SK-N-SH (cell line): ENCODE measurements around the gene ANKS4B. TPM values are rescaled to one million over a fixed set of nuclear protein-coding genes. Genes with fewer than 3 reads are reported as not detected.

Experiments used
- CTCF ChIA-PET: fragments of 300-600, 350-600 bp; formaldehyde crosslinking; extraction: SDS; loops from one replicate; lab custom pipeline; 2021; lab: Yijun Ruan, JAX
- POLR2A ChIA-PET: fragments of 350-600 bp; sonication (Branson Sonifier 250); formaldehyde crosslinking; extraction: SDS; loops from one replicate; lab custom pipeline; 2020; ENCODE audit warnings: antibody characterized with exemption, inconsistent platforms; lab: Yijun Ruan, JAX
- DNase-seq: peaks from one replicate; pipeline ENCODE4 v3.0.0; 2012
- H2AFZ ChIP-seq: fragments of 200-600 bp; sonication (generic); 2 replicates; pipeline ENCODE4 v1.8.1; 2016; ENCODE audit warnings: antibody characterized with exemption, mild to moderate bottlenecking, low read depth
- H3F3A ChIP-seq: fragments of 200-600 bp; sonication (generic); replicated peaks from 2 replicates; pipeline ENCODE3; 2016; ENCODE audit warnings: antibody characterized with exemption, mild to moderate bottlenecking; ENCODE audit not compliant: insufficient read depth
- H3K27ac ChIP-seq, 2 experiments: fragments of 200-500 bp in 1 of 2; fragments of 200-600 bp in 1 of 2; sonication (Bioruptor generic) in 1 of 2; sonication (generic), shearing (Covaris generic) in 1 of 2; 2 replicates each; pipeline versions ENCODE4 v1.5.1 to v1.6.1; 2014 to 2016; ENCODE audit warnings: low read depth in 2 of 2, inconsistent platforms in 1 of 2, low read length in 1 of 2, mild to moderate bottlenecking in 1 of 2, mixed read lengths in 1 of 2
- H3K27me3 ChIP-seq: fragments of 200-600 bp; sonication (generic), shearing (Covaris generic); 2 replicates; pipeline ENCODE4 v1.6.1; 2016; ENCODE audit warnings: mixed run types; ENCODE audit not compliant: insufficient read depth
- H3K36me3 ChIP-seq, 2 experiments: fragments of 200-500 bp in 1 of 2; fragments of 200-600 bp in 1 of 2; sonication (Bioruptor generic) in 1 of 2; sonication (generic) in 1 of 2; replicated peaks in 1 of 2; 2 replicates each; pipeline versions ENCODE3 to v1.5.1; 2014 to 2016; ENCODE audit warnings: low read length in 1 of 2, mild to moderate bottlenecking in 1 of 2; ENCODE audit not compliant: insufficient read depth in 2 of 2, control insufficient read depth in 1 of 2
- H3K4me1 ChIP-seq, 2 experiments: fragments of 200-500 bp in 1 of 2; fragments of 200-600 bp in 1 of 2; sonication (Bioruptor generic) in 1 of 2; sonication (generic), shearing (Covaris generic) in 1 of 2; 2 replicates each; pipeline versions ENCODE4 v1.5.1 to v1.6.1; 2014 to 2016; ENCODE audit warnings: low read depth in 1 of 2, low read length in 1 of 2, mixed run types in 1 of 2; ENCODE audit not compliant: insufficient read depth in 2 of 2, control insufficient read depth in 1 of 2
- H3K4me2 ChIP-seq: fragments of 200-600 bp; sonication (generic), shearing (Covaris generic); 2 replicates; pipeline ENCODE4 v1.6.1; 2017; ENCODE audit warnings: mixed run types
- H3K4me3 ChIP-seq, 2 experiments: fragments of 200-500 bp in 1 of 2; fragments of 200-600 bp in 1 of 2; sonication (Bioruptor generic) in 1 of 2; sonication (generic), shearing (Covaris generic) in 1 of 2; 2 replicates each; pipeline versions ENCODE4 v1.5.1 to v1.8.1; 2014 to 2016; ENCODE audit warnings: low read depth in 2 of 2, inconsistent platforms in 1 of 2, low read length in 1 of 2, mild to moderate bottlenecking in 1 of 2, mixed read lengths in 1 of 2, moderate library complexity in 1 of 2
- H3K79me2 ChIP-seq: fragments of 200-600 bp; sonication (generic); 2 replicates; pipeline ENCODE4 v1.8.1; 2017; ENCODE audit warnings: mild to moderate bottlenecking; ENCODE audit not compliant: insufficient read depth
- H3K9ac ChIP-seq: fragments of 200-600 bp; sonication (generic); 2 replicates; pipeline ENCODE4 v1.6.1; 2017; ENCODE audit warnings: mixed run types
- H3K9me2 ChIP-seq: fragments of 200-600 bp; sonication (generic); 2 replicates; pipeline ENCODE4 v1.6.1; 2017; ENCODE audit warnings: mixed run types
- H3K9me3 ChIP-seq: fragments of 200-600 bp; sonication (generic); 2 replicates; pipeline ENCODE4 v1.6.1; 2017; ENCODE audit warnings: mixed run types, mild to moderate bottlenecking, moderate library complexity
- H4K20me1 ChIP-seq: fragments of 200-600 bp; sonication (generic); 2 replicates; pipeline ENCODE4 v1.6.1; 2017; ENCODE audit warnings: mild to moderate bottlenecking, mixed run types; ENCODE audit not compliant: insufficient read depth
- CHD2 ChIP-seq: fragments of 150-350 bp; IDR thresholded peaks from 2 replicates; pipeline ENCODE4 v1.6.1; 2018; ENCODE audit warnings: low read length; ENCODE audit not compliant: partially characterized antibody
- ELF1 ChIP-seq: IDR thresholded peaks from 2 replicates; pipeline ENCODE4 v1.4.0; 2012
- EP300 ChIP-seq, 2 experiments: IDR thresholded peaks; 2 replicates each; pipeline versions ENCODE4 v1.4.0 to v1.6.1; 2012; ENCODE audit warnings: borderline replicate concordance in 1 of 2, low read depth in 1 of 2, low read length in 1 of 2
- FOXJ3 ChIP-seq: sonication (generic); formaldehyde crosslinking; IDR thresholded peaks from 2 replicates; pipeline ENCODE4 v1.5.1; 2020; ENCODE audit warnings: mild to moderate bottlenecking, missing genetic modification reagents
- GABPA ChIP-seq: IDR thresholded peaks from 2 replicates; pipeline ENCODE4 v1.4.0; 2012; ENCODE audit warnings: low read depth, mild to moderate bottlenecking
- JUND ChIP-seq: IDR thresholded peaks from 2 replicates; pipeline ENCODE4 v1.4.0; 2012
- MEF2A ChIP-seq: IDR thresholded peaks from 2 replicates; pipeline ENCODE4 v1.4.0; 2012; ENCODE audit warnings: low read depth, borderline replicate concordance
- MXI1 ChIP-seq: IDR thresholded peaks from 2 replicates; pipeline ENCODE4 v1.6.1; 2012; ENCODE audit warnings: mild to moderate bottlenecking, low read depth, low read length, improper control_type of control experiment
- NRF1 ChIP-seq: IDR thresholded peaks from 2 replicates; pipeline ENCODE4 v1.6.1; 2012; ENCODE audit warnings: low read depth, mild to moderate bottlenecking, low read length
- POLR2AphosphoS5 ChIP-seq: IDR thresholded peaks from 2 replicates; pipeline ENCODE4 v1.6.1; 2012; ENCODE audit warnings: low read depth, low read length
- RCOR1 ChIP-seq: fragments of 150-350 bp; IDR thresholded peaks from 2 replicates; pipeline ENCODE4 v1.6.1; 2017; ENCODE audit warnings: antibody characterized with exemption, low read length
- SMC3 ChIP-seq: IDR thresholded peaks from 2 replicates; pipeline ENCODE4 v1.6.1; 2012; ENCODE audit warnings: low read depth, low read length, improper control_type of control experiment
- YY1 ChIP-seq: IDR thresholded peaks from 2 replicates; pipeline ENCODE4 v1.4.0; 2012; ENCODE audit warnings: low read depth, mild to moderate bottlenecking
- WGBS: methylation state at CpG from one replicate; pipeline ENCODE4 v1.1.6; 2017; ENCODE audit warnings: low lambda C conversion rate; 5-methylcytosine and 5-hydroxymethylcytosine counted together
- polyA plus RNA-seq, 3 experiments: library from polyadenylated mRNA; depleted of rRNA; stranded (reverse); fragments of >200 nt; gene quantifications; 2 replicates each; pipeline ENCODE4 v1.2.3, GENCODE V29; 2012
- TF ChIP-seq, protein P1 (sequence below): IDR thresholded peaks from 2 replicates; pipeline ENCODE4 v1.4.0; 2012; ENCODE audit warnings: low read depth
- TF ChIP-seq, protein P2 (sequence below): IDR thresholded peaks from 2 replicates; pipeline ENCODE4 v1.6.1; 2012; ENCODE audit warnings: mild to moderate bottlenecking, low read depth, low read length, moderate library complexity
- TF ChIP-seq, protein P3 (sequence below): IDR thresholded peaks from 2 replicates; pipeline ENCODE4 v1.4.0; 2012; ENCODE audit warnings: low read depth, borderline replicate concordance
- TF ChIP-seq, protein P4 (sequence below): IDR thresholded peaks from 2 replicates; pipeline ENCODE4 v1.4.0; 2012; ENCODE audit warnings: low read depth, borderline replicate concordance

Gene ANKS4B
- polyA plus RNA-seq, 1 of the 3 experiments (the other 2 are of a cell fraction) = not detected

- CTCF ChIA-PET = no interaction called here
- H3K9me2 ChIP-seq = no peaks in the 10 kb centered on the region
- H3K27me3 ChIP-seq = no peaks in the 10 kb centered on the region
- H3K79me2 ChIP-seq = no peaks in the 10 kb centered on the region
- H3K4me3 ChIP-seq = no peak overlapping the region
- H4K20me1 ChIP-seq = no peaks in the 10 kb centered on the region
- no peak overlapping the region for H3K9ac ChIP-seq
- no peak for DNase-seq
- H3K4me1 ChIP-seq = no peaks in the 10 kb centered on the region
- H3K36me3 ChIP-seq = no peaks in the 10 kb centered on the region
- no peaks in the 10 kb centered on the region for H3K9me3 ChIP-seq
- POLR2A ChIA-PET = no interaction called here
- H2AFZ ChIP-seq = no peak overlapping the region
- TF ChIP-seq RCOR1 (no peak), JUND (no peak), FOXJ3 (CRISPR knock-in tag) (no peak), EP300 (IDR thresholded peaks at IDR 0.05; ENCODE audit: borderline replicate concordance in 1 of 2, low read depth in 1 of 2, low read length in 1 of 2) (no peak), POLR2AphosphoS5 (no peak), YY1 (no peak)
- TF ChIP-seq, all 33 proteins: peak for 0
- H3F3A ChIP-seq = no peaks in the 10 kb centered on the region
- H3K27ac ChIP-seq = no peak overlapping the region
- H3K4me2 ChIP-seq = no peak overlapping the region
- WGBS = 19% methylated on average over 3 of the region's 3 CpGs
These were observed 1.7 kb downstream of the ANKS4B start for GRCh38 chr16:21235199-21235585.

DNA sequence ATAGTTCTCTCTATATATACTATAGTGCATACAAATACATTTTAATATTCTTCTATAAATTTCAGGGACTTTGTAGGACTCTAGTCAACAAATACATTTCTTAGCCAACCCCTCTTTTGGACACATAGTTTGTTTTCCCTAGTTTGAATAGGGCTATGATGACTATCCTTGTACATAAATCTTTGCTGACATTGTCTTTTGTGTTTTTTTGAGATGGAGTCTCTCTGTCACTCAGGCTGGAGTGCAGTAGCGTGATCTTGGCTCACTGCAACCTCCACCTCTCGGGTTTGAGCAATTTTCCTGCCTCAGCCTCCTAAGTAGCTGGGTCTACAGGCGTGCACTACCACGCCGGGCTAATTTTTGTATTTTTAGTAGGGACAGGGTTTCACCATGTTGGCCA lies 3.3 kb downstream of the ANKS4B start:
- TF ChIP-seq YY1 (no peak), CHD2 (no peak), SMC3 (no peak), GABPA (no peak), MEF2A (no peak)
- TF ChIP-seq, protein P1, sequence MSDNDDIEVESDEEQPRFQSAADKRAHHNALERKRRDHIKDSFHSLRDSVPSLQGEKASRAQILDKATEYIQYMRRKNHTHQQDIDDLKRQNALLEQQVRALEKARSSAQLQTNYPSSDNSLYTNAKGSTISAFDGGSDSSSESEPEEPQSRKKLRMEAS = no peak
- Histone ChIP-seq H3K27me3 (no peaks in the 10 kb centered on the region), H3K9ac (no peak overlapping the region), H3F3A (no peaks in the 10 kb centered on the region), H3K9me3 (no peaks in the 10 kb centered on the region), H3K79me2 (no peaks in the 10 kb centered on the region), H3K9me2 (no peaks in the 10 kb centered on the region), H3K4me3 (no peak overlapping the region), H2AFZ (no peak overlapping the region), H3K4me1 (no peaks in the 10 kb centered on the region), H3K4me2 (no peak overlapping the region), H3K27ac (no peak overlapping the region), H4K20me1 (no peaks in the 10 kb centered on the region), H3K36me3 (no peaks in the 10 kb centered on the region)
- 68% methylated on average over 5 of the region's 5 CpGs for WGBS
- DNase-seq = no peak
- ChIA-PET POLR2A (no interaction called here), CTCF (interaction anchor here (1.0 kb wide), 1 partner anchor 43 kb away, joined by 3 read pairs; no protein-coding TSS in a partner anchor)

- WGBS = 72% methylated on average over 4 of the region's 4 CpGs
- Histone ChIP-seq H3K36me3 (no peaks in the 10 kb centered on the region), H3K27me3 (no peaks in the 10 kb centered on the region), H4K20me1 (no peaks in the 10 kb centered on the region), H3K4me2 (no peak overlapping the region), H3K9ac (no peak overlapping the region), H3K9me3 (no peaks in the 10 kb centered on the region), H3K79me2 (no peaks in the 10 kb centered on the region), H3K4me3 (no peak overlapping the region), H3F3A (no peaks in the 10 kb centered on the region), H2AFZ (no peak overlapping the region), H3K9me2 (no peaks in the 10 kb centered on the region), H3K27ac (no peak overlapping the region), H3K4me1 (no peaks in the 10 kb centered on the region)
- ChIA-PET CTCF (interaction anchor here (0.9 to 1.8 kb wide), 2 partner anchors 11 to 61 kb away, joined by 3 read pairs; no protein-coding TSS in a partner anchor), POLR2A (no interaction called here)
- DNase-seq = no peak
- TF ChIP-seq, protein P2, sequence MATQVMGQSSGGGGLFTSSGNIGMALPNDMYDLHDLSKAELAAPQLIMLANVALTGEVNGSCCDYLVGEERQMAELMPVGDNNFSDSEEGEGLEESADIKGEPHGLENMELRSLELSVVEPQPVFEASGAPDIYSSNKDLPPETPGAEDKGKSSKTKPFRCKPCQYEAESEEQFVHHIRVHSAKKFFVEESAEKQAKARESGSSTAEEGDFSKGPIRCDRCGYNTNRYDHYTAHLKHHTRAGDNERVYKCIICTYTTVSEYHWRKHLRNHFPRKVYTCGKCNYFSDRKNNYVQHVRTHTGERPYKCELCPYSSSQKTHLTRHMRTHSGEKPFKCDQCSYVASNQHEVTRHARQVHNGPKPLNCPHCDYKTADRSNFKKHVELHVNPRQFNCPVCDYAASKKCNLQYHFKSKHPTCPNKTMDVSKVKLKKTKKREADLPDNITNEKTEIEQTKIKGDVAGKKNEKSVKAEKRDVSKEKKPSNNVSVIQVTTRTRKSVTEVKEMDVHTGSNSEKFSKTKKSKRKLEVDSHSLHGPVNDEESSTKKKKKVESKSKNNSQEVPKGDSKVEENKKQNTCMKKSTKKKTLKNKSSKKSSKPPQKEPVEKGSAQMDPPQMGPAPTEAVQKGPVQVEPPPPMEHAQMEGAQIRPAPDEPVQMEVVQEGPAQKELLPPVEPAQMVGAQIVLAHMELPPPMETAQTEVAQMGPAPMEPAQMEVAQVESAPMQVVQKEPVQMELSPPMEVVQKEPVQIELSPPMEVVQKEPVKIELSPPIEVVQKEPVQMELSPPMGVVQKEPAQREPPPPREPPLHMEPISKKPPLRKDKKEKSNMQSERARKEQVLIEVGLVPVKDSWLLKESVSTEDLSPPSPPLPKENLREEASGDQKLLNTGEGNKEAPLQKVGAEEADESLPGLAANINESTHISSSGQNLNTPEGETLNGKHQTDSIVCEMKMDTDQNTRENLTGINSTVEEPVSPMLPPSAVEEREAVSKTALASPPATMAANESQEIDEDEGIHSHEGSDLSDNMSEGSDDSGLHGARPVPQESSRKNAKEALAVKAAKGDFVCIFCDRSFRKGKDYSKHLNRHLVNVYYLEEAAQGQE = no peak
- TF ChIP-seq, protein P3, sequence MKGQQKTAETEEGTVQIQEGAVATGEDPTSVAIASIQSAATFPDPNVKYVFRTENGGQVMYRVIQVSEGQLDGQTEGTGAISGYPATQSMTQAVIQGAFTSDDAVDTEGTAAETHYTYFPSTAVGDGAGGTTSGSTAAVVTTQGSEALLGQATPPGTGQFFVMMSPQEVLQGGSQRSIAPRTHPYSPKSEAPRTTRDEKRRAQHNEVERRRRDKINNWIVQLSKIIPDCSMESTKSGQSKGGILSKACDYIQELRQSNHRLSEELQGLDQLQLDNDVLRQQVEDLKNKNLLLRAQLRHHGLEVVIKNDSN = no peak
- TF ChIP-seq JUND = no peak
- no peak for TF ChIP-seq MXI1
- TF ChIP-seq ELF1 = no peak
- TF ChIP-seq FOXJ3 (CRISPR knock-in tag) = no peak
- no peak for TF ChIP-seq NRF1
- TF ChIP-seq, protein P4, sequence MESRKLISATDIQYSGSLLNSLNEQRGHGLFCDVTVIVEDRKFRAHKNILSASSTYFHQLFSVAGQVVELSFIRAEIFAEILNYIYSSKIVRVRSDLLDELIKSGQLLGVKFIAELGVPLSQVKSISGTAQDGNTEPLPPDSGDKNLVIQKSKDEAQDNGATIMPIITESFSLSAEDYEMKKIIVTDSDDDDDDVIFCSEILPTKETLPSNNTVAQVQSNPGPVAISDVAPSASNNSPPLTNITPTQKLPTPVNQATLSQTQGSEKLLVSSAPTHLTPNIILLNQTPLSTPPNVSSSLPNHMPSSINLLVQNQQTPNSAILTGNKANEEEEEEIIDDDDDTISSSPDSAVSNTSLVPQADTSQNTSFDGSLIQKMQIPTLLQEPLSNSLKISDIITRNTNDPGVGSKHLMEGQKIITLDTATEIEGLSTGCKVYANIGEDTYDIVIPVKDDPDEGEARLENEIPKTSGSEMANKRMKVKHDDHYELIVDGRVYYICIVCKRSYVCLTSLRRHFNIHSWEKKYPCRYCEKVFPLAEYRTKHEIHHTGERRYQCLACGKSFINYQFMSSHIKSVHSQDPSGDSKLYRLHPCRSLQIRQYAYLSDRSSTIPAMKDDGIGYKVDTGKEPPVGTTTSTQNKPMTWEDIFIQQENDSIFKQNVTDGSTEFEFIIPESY = no peak
- no peak for TF ChIP-seq CHD2
- TF ChIP-seq MEF2A = no peak
- no peak for TF ChIP-seq GABPA
These were observed 6.1 kb downstream of the ANKS4B start for GRCh38 chr16:21239646-21240045.
